Fibroblast of skin of right quadriceps (primary cell): ENCODE measurements around the gene AKT1.
A peak's percentile ranks its signal among the peaks of the same experiment; 100 is the strongest.

Source experiments
- DNase-seq: peaks from one replicate; pipeline ENCODE4 v3.0.0-alpha.2; 2013

Gene AKT1

GRCh38 chr14:104771374-104771773, 24.2 kb downstream of the AKT1 start:
- no peak for DNase-seq

GRCh38 chr14:104770851-104771272, 24.7 kb downstream of the AKT1 start:
- DNase-seq = no peak

GRCh38 chr14:104770072-104770579, 25.4 kb downstream of the AKT1 start:
- no peak for DNase-seq

- no peak for DNase-seq
Measured at GRCh38 chr14:104769324-104770071, 26.1 kb downstream of the AKT1 start.

GRCh38 chr14:104768437-104769323, 26.9 kb downstream of the AKT1 start:
- DNase-seq = peak; percentile 73

GRCh38 chr14:104767634-104767918, 28.0 kb downstream of the AKT1 start:
- DNase-seq = no peak

- DNase-seq = no peak
Measured at GRCh38 chr14:104766863-104767633, 28.5 kb downstream of the AKT1 start.

- no peak for DNase-seq
Measured at GRCh38 chr14:104766256-104766862, 29.2 kb downstream of the AKT1 start.

GRCh38 chr14:104765517-104765916, 30.0 kb downstream of the AKT1 start:
- no peak for DNase-seq

GRCh38 chr14:104758981-104759969, 36.3 kb downstream of the AKT1 start:
- DNase-seq = no peak

- no peak for DNase-seq
Measured at GRCh38 chr14:104757681-104758392, 37.7 kb downstream of the AKT1 start.

GRCh38 chr14:104757238-104757585, 38.3 kb downstream of the AKT1 start:
- DNase-seq = no peak

- no peak for DNase-seq
Measured at GRCh38 chr14:104756477-104757237, 38.9 kb downstream of the AKT1 start.

GRCh38 chr14:104755621-104756020, 39.9 kb downstream of the AKT1 start:
- DNase-seq = no peak

- no peak for DNase-seq
Measured at GRCh38 chr14:104754213-104754851, 41.2 kb downstream of the AKT1 start.

GRCh38 chr14:104753528-104754212, 41.9 kb downstream of the AKT1 start:
- DNase-seq = no peak

GRCh38 chr14:104752735-104753527, 42.6 kb downstream of the AKT1 start, which contains the start of gene SIVA1:
Gene SIVA1 (plus strand): TSS chr14:104753147. CDS start chr14:104753202, 55 bp downstream.
- peak; percentile 99 for DNase-seq

- no peak for DNase-seq
Measured at GRCh38 chr14:104752423-104752734, 43.2 kb downstream of the AKT1 start.
